ENCODE data around the gene UBR1. TPM values are rescaled to one million over a fixed set of nuclear protein-coding genes. Genes with fewer than 3 reads are reported as not detected.
A peak's percentile ranks its signal among the peaks of the same experiment; 100 is the strongest.

Gene UBR1
- total RNA-seq, 1 donor from 2014 or later: 48.9 TPM

- DNase-seq: no peak
- H3K27ac Mint-ChIP-seq: no peak overlapping the region
- peaks cover 4% of the 10 kb centered on the region for H3K4me1 Mint-ChIP-seq
- peaks cover under 1% of the 10 kb centered on the region for H3K36me3 Mint-ChIP-seq (ENCODE audit: low read depth)
- no peaks in the 10 kb centered on the region for H3K9me3 Mint-ChIP-seq
- ATAC-seq (ENCODE audit: low read depth): no peak
- intact Hi-C loops (cut with micrococcal nuclease): no loop called here
- POLR2A ChIA-PET: interaction anchor here (0.6 kb wide), 1 partner anchor 1617 kb away, joined by 3 read pairs; no protein-coding TSS in a partner anchor
- CTCF ChIA-PET: no interaction called here
- H3K4me3 Mint-ChIP-seq: no peak overlapping the region
- H3K27me3 Mint-ChIP-seq: no peaks in the 10 kb centered on the region
- TF ChIP-seq, protein P1, sequence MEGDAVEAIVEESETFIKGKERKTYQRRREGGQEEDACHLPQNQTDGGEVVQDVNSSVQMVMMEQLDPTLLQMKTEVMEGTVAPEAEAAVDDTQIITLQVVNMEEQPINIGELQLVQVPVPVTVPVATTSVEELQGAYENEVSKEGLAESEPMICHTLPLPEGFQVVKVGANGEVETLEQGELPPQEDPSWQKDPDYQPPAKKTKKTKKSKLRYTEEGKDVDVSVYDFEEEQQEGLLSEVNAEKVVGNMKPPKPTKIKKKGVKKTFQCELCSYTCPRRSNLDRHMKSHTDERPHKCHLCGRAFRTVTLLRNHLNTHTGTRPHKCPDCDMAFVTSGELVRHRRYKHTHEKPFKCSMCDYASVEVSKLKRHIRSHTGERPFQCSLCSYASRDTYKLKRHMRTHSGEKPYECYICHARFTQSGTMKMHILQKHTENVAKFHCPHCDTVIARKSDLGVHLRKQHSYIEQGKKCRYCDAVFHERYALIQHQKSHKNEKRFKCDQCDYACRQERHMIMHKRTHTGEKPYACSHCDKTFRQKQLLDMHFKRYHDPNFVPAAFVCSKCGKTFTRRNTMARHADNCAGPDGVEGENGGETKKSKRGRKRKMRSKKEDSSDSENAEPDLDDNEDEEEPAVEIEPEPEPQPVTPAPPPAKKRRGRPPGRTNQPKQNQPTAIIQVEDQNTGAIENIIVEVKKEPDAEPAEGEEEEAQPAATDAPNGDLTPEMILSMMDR (IDR thresholded peaks at IDR 0.05): no peak
These were observed 5.5 kb upstream of the UBR1 start for GRCh38 chr15:43111354-43111753.

GRCh38 chr15:43107751-43108150 is 1.9 kb upstream of the UBR1 start:
- Mint-ChIP-seq H3K27me3 (no peaks in the 10 kb centered on the region), H3K27ac (no peak overlapping the region), H3K4me1 (peaks cover 34% of the 10 kb centered on the region), H3K4me3 (no peak overlapping the region), H3K36me3 (ENCODE audit: low read depth) (peaks cover 21% of the 10 kb centered on the region), H3K9me3 (no peaks in the 10 kb centered on the region)
- ChIA-PET CTCF (no interaction called here), POLR2A (interaction anchor here (0.7 kb wide), 1 partner anchor 1759 kb away, joined by 3 read pairs; no protein-coding TSS in a partner anchor)
- TF ChIP-seq, protein P1 (IDR thresholded peaks at IDR 0.05): no peak
- no peak for DNase-seq
- intact Hi-C loops (cut with micrococcal nuclease): loop anchor here (5.0 kb wide), 1 partner anchor 1825 kb away; no protein-coding TSS in a partner anchor
- no peak for ATAC-seq (ENCODE audit: low read depth)

DNA sequence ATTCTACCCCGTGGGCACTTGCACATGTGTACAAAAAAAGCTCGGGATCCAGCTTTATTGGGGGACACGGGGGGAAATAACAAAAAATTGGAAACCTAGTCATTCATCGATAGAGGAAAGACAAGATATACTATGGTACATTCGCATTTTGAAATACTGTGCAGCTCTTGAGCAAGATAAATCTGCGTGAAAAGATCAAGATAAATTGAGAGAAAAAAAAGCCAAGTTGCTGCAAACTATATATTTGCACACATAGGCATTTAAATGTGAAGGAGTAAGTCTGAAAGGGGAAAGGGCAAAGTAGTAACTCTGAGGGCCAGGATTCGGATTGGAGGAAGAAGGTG is 620 bp upstream of the UBR1 start:
- H3K36me3 Mint-ChIP-seq (ENCODE audit: low read depth): peaks cover 31% of the 10 kb centered on the region
- TF ChIP-seq, protein P1 (IDR thresholded peaks at IDR 0.05): no peak
- intact Hi-C loops (cut with micrococcal nuclease): loop anchor here (1.0 to 5.0 kb wide), 3 partner anchors 12 to 1824 kb away; no protein-coding TSS in a partner anchor
- H3K9me3 Mint-ChIP-seq: no peaks in the 10 kb centered on the region
- POLR2A ChIA-PET: interaction anchor here (0.6 to 3.0 kb wide), 16 partner anchors 9 to 616 kb away, joined by 3 to 24 read pairs (median 4); partner anchors contain the start of genes CCNDBP1, TMEM62 and ZNF106
- ATAC-seq (ENCODE audit: low read depth) (no peak), DNase-seq (no peak)
- H3K4me1 Mint-ChIP-seq: peaks cover 41% of the 10 kb centered on the region
- peak overlapping the region; percentile 98 for H3K27ac Mint-ChIP-seq
- no peaks in the 10 kb centered on the region for H3K27me3 Mint-ChIP-seq
- CTCF ChIA-PET: interaction anchor here (1.5 kb wide), 1 partner anchor 37 kb away, joined by 4 read pairs; no protein-coding TSS in a partner anchor
- peak overlapping the region; percentile 98 for H3K4me3 Mint-ChIP-seq

- Mint-ChIP-seq H3K27me3 (no peaks in the 10 kb centered on the region), H3K36me3 (ENCODE audit: low read depth) (peaks cover 44% of the 10 kb centered on the region), H3K4me1 (peaks cover 50% of the 10 kb centered on the region), H3K4me3 (peak overlapping the region; percentile 98), H3K9me3 (no peaks in the 10 kb centered on the region), H3K27ac (peak overlapping the region; percentile 98)
- ATAC-seq (ENCODE audit: low read depth) (peak; percentile 26), DNase-seq (no peak)
- TF ChIP-seq, protein P1 (IDR thresholded peaks at IDR 0.05): no peak
- ChIA-PET CTCF (no interaction called here), POLR2A (interaction anchor here (1.7 to 3.0 kb wide), 2 partner anchors 18 to 28 kb away, joined by 12 to 24 read pairs; partner anchors contain the start of gene TMEM62)
- intact Hi-C loops (cut with micrococcal nuclease): loop anchor here (1.0 to 5.0 kb wide), 2 partner anchors 80 to 1823 kb away; partner anchors contain the start of gene CCNDBP1
These were observed 631 bp downstream of the UBR1 start for GRCh38 chr15:43105077-43105736.

GRCh38 chr15:43104426-43104825 is 1.4 kb downstream of the UBR1 start:
- ChIA-PET CTCF (no interaction called here), POLR2A (interaction anchor here (1.0 to 3.0 kb wide), 2 partner anchors 11 to 29 kb away, joined by 4 to 24 read pairs; partner anchors contain the start of gene TMEM62)
- H3K9me3 Mint-ChIP-seq: no peaks in the 10 kb centered on the region
- H3K4me3 Mint-ChIP-seq: peak overlapping the region; percentile 62
- peaks cover 52% of the 10 kb centered on the region for H3K4me1 Mint-ChIP-seq
- H3K36me3 Mint-ChIP-seq (ENCODE audit: low read depth): peaks cover 49% of the 10 kb centered on the region
- no peak for DNase-seq
- intact Hi-C loops (cut with micrococcal nuclease): no loop called here
- ATAC-seq (ENCODE audit: low read depth): no peak
- H3K27me3 Mint-ChIP-seq: no peaks in the 10 kb centered on the region
- TF ChIP-seq, protein P1 (IDR thresholded peaks at IDR 0.05): no peak
- no peak overlapping the region for H3K27ac Mint-ChIP-seq
